AG04450 (cell line): Measurements from ENCODE around the gene GSTA2. TPM values are rescaled to one million over a fixed set of nuclear protein-coding genes. Genes with fewer than 3 reads are reported as not detected.
"Not testable (repeated sequence)": the region's sequence is repeated elsewhere in the genome, so short reads cannot be mapped to it uniquely, and the experiment has no call there.

Experiments
- CTCF ChIA-PET: fragments of 300-600, 350-600 bp; formaldehyde crosslinking; extraction: SDS; loops from one replicate; lab custom pipeline; 2022; ENCODE audit warnings: antibody characterized with exemption, inconsistent platforms; lab: Charles Lee
- POLR2A ChIA-PET: fragments of 350-600 bp; formaldehyde crosslinking; extraction: SDS; loops from one replicate; lab custom pipeline; 2021; ENCODE audit warnings: antibody characterized with exemption, inconsistent platforms; lab: Yijun Ruan, JAX
- DNase-seq: peaks from one replicate; pipeline ENCODE4 v3.0.0-alpha.2; 2011; ENCODE audit warnings: low read depth, low spot score
- H3K27ac ChIP-seq: one replicate; pipeline ENCODE4 v1.5.1; 2012; ENCODE audit warnings: low read depth, low read length, control low read depth
- H3K27me3 ChIP-seq: one replicate; pipeline ENCODE4 v1.6.0; 2012; ENCODE audit warnings: low read length; ENCODE audit not compliant: control insufficient read depth, insufficient read depth
- H3K4me3 ChIP-seq: 2 replicates; pipeline ENCODE4 v1.5.1; 2011; ENCODE audit warnings: mild to moderate bottlenecking, low read depth, low read length, control low read depth
- H3K9me3 ChIP-seq: 2 replicates; pipeline ENCODE4 v1.5.1; 2012; ENCODE audit warnings: low read length; ENCODE audit not compliant: control insufficient read depth, insufficient read depth
- polyA minus RNA-seq: library from RNA; depleted of rRNA, polyadenylated mRNA; stranded (reverse); fragments of >200 nt; gene quantifications from 2 replicates; pipeline ENCODE4 v1.2.3, GENCODE V29; 2011; rRNA and poly(A)+ RNA removed
- polyA plus RNA-seq: library from polyadenylated mRNA; depleted of rRNA; stranded (reverse); fragments of >200 nt; gene quantifications from 2 replicates; pipeline ENCODE4 v1.2.3, GENCODE V29; 2011; rRNA removed
- TF ChIP-seq, protein P1 (sequence below): IDR thresholded peaks from 2 replicates; pipeline ENCODE4 v1.5.1; 2011; ENCODE audit warnings: low read depth, low read length, control low read depth, inconsistent platforms

The GSTA2 gene
- not detected in 2 replicates for polyA plus RNA-seq
- polyA minus RNA-seq = not detected in 2 replicates

DNA sequence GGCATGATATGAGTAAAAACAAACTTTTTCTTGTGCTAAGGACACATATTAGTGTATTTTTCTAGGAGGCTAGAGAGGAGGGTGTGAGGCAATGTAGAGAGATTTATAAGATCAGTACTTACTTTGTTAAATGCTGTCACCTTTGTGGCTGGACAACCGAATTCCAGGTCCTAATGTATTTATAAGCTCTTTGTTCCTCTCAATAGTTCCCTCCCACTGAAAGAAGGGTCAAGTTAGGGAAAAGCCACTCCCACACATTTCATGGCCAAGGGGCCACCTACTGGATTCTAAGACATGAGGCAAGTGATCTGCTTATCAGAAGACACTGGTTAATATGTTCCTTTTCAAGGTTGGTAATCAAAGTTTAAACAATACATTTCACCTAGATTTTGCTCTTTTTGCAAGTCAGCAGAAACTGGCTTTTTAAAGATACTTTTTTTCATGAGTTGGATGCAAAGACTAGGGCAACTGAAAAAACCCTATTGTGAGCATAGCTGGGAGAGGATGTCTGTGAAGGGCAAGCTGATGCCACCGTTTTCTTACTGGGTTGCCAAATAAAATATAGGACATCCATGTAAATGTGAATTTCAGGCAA, at the start of gene GSTA2:
Gene GSTA2 (minus strand): TSS at position 154 of the 595 bp plus-strand sequence. CDS start 5,528 bp downstream, outside the sequence.
- CTCF ChIA-PET, POLR2A ChIA-PET, H3K27me3 ChIP-seq, DNase-seq, H3K27ac ChIP-seq, H3K4me3 ChIP-seq, H3K9me3 ChIP-seq: not testable (repeated sequence)

DNA sequence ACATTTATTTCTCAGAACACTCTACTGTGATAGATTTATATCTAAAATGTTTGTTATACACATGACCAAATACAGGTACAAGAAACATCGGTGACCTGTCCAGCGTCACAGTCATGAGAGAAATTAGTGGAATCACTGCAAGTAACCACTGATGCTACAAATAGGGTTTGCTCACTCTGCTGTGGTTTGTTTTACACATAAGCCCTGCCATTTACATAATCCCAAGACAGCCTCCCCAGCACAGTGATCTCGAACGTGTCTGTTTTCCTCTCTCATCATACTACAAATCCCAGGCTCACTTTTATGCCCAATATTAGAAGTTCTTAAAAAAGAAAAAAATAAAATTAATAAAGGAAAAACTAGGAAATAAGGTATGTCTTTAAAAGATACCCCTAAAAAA, 46.5 kb upstream of the GSTA2 start:
- CTCF ChIA-PET, DNase-seq, POLR2A ChIA-PET, H3K27ac ChIP-seq, H3K27me3 ChIP-seq, H3K9me3 ChIP-seq, H3K4me3 ChIP-seq: not testable (repeated sequence)

DNA sequence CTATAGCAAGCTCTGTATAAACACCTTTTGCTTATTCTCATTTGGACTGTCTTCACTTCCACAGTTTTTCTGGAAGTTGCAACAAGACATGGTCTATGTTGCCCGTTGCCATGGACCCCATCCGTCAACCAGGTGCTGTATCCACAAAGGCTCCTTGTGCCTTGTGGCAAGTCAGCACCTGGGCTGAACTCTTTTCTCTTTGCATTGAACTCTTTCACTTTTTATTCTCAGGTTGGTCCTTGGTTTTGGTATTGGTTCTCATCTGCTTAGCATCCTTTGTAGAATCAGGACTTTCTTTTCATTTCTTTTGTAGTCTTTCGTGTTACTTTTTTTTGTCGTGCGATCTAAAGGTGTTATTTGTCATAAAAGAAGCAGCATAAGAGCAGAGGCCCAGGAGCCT, 45.4 kb upstream of the GSTA2 start:
- DNase-seq = no peak
- no peaks in the 10 kb centered on the region for H3K9me3 ChIP-seq
- TF ChIP-seq, protein P1, sequence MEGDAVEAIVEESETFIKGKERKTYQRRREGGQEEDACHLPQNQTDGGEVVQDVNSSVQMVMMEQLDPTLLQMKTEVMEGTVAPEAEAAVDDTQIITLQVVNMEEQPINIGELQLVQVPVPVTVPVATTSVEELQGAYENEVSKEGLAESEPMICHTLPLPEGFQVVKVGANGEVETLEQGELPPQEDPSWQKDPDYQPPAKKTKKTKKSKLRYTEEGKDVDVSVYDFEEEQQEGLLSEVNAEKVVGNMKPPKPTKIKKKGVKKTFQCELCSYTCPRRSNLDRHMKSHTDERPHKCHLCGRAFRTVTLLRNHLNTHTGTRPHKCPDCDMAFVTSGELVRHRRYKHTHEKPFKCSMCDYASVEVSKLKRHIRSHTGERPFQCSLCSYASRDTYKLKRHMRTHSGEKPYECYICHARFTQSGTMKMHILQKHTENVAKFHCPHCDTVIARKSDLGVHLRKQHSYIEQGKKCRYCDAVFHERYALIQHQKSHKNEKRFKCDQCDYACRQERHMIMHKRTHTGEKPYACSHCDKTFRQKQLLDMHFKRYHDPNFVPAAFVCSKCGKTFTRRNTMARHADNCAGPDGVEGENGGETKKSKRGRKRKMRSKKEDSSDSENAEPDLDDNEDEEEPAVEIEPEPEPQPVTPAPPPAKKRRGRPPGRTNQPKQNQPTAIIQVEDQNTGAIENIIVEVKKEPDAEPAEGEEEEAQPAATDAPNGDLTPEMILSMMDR = no peak
- peaks cover 5% of the 10 kb centered on the region for H3K27me3 ChIP-seq
- H3K4me3 ChIP-seq = no peak overlapping the region
- POLR2A ChIA-PET = no interaction called here
- CTCF ChIA-PET = no interaction called here
- no peak overlapping the region for H3K27ac ChIP-seq

DNA sequence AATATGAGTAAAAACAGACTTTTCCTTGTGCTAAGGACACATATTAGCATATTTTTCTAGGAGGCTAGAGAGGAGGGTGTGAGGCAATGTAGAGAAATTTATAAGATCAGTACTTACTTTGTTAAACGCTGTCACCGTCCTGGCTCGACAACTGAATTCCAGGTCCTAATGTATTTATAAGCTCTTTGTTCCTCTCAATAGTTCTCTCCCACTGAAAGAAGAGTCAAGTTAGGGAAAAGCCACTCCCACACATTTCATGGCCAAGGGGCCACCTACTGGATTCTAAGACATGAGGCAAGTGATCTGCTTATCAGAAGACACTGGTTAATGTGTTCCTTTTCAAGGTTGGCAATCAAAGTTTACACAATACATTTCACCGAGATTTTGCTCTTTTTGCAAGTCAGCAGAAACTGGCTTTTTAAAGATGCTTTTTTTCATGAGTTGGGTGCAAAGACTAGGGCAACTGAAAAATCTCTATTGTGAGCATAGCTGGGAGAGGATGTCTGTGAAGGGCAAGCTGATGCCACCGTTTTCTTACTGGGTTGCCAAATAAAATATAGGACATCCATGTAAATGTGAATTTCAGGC, 40.5 kb upstream of the GSTA2 start, which contains the start of gene GSTA1:
Gene GSTA1 (minus strand): TSS at position 149 of the 588 bp plus-strand sequence. CDS start 4,549 bp downstream, outside the sequence.
- H3K27ac ChIP-seq, H3K9me3 ChIP-seq, CTCF ChIA-PET, POLR2A ChIA-PET, H3K27me3 ChIP-seq, DNase-seq, H3K4me3 ChIP-seq: not testable (repeated sequence)

DNA sequence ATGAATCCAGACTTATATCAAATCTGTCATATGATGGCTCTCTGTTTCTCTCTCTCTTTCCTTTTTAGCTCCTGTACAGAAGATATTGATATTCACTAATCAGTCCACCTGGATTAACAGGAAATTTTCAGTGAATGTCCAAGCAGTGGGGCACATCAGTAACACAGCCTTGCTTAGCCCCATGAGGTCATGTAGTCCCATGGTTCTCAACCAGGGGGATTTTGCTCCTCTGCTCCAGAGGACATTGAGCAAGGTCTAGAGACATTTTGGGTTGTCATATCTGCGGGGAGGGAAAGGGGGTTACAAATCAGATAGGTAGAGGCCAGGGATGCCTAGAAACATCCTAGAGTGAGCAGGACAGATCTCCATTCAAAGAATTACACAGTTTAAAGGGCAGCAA, 39.5 kb upstream of the GSTA2 start:
- Histone ChIP-seq H3K27ac (no peak overlapping the region), H3K27me3 (peaks cover 4% of the 10 kb centered on the region), H3K4me3 (no peak overlapping the region), H3K9me3 (no peaks in the 10 kb centered on the region)
- no peak for DNase-seq
- ChIA-PET POLR2A (no interaction called here), CTCF (no interaction called here)
- TF ChIP-seq, protein P1 = no peak

DNA sequence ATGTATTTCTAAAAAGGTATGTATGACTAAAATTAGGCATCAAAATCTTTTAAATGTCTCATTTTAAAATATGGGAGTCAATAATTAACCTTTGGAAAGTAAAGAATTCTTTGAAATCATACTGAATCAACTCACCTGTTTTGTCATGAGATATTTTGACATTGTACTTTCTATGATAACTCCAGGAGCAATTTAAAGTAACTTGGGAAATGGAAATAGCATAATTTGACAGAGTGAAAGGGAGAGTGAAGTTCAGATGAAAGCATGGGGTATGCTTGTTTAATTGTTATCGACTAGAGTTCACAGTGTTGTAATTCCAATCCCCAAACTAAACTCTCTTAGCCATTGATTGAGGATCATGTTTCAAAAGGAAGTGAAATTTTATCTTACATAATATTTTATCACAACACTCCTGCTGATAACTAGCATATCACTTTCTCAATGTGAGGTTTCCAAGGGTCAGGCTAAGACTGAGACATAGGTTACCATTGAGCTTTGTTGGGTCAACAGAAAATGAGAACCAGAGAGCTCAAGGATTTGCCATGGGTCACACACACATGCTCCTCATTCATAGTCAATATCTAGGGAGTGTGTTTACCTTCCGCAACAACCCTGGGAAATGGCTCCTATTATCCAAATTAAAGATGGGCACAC, 38.0 kb upstream of the GSTA2 start:
- TF ChIP-seq, protein P1 = no peak
- no peak overlapping the region for H3K4me3 ChIP-seq
- ChIA-PET CTCF (no interaction called here), POLR2A (no interaction called here)
- no peak overlapping the region for H3K27ac ChIP-seq
- peaks cover 4% of the 10 kb centered on the region for H3K27me3 ChIP-seq
- no peaks in the 10 kb centered on the region for H3K9me3 ChIP-seq
- DNase-seq = no peak

DNA sequence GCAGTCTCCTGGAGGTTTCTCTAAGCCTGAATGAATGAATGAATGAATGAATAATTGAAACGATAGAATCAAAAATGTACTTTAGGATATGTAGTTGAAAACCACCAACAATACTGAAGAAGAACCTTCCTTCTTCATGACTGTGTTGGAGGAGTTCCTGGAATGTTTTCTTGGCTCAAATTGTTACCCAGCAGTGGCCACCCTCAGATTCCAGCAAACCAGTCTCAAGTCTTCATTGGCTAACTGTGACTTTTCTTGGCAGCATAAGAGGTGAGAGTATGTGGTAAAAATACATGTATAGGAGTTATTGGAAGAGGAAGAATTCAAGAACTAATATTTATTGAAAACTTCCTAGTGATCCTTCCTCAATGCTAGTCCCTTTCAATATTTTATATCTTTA, 36.0 kb upstream of the GSTA2 start:
- H3K9me3 ChIP-seq, POLR2A ChIA-PET, H3K27ac ChIP-seq, H3K4me3 ChIP-seq, CTCF ChIA-PET, DNase-seq, H3K27me3 ChIP-seq: not testable (repeated sequence)

DNA sequence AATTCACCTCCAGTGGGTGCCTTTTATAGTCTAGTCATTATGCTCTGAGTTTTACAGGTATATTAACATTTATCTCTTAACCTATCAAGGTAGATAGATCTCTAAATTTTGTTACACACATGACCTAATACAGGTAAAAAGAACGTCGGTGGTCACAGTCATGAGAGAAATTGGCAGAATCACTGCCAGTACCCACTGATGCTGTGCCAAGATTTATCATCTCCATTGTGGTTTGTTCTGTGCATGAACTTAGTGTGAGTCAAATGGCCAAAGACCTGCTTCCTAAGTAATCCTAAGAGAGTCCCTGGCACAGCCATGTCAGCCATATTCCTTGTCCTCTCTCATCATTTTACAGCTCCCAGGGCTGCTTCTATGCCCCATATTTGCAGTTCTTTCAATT, 31.1 kb upstream of the GSTA2 start:
- DNase-seq, H3K4me3 ChIP-seq, POLR2A ChIA-PET, H3K27ac ChIP-seq, H3K27me3 ChIP-seq, CTCF ChIA-PET, H3K9me3 ChIP-seq: not testable (repeated sequence)
